Endothelial cell of umbilical vein (primary cell): ENCODE data around the gene UPF2.

Experiments used
- CTCF ChIP-seq, 2 donors: IDR thresholded peaks; 1 replicate in 1 of 2; 2 replicates in 1 of 2; pipeline ENCODE4 v1.5.1; 2011; ENCODE audit warnings: low read length in 2 of 2, mild to moderate bottlenecking in 2 of 2, moderate library complexity in 2 of 2, control low read depth in 1 of 2, inconsistent platforms in 1 of 2, low read depth in 1 of 2; ENCODE audit not compliant: insufficient read depth in 1 of 2; ENCODE audit errors: extremely low read depth in 1 of 2
- JUN ChIP-seq: IDR thresholded peaks from 2 replicates; pipeline ENCODE4 v1.6.1; 2011; ENCODE audit warnings: borderline replicate concordance, low read depth; ENCODE audit not compliant: insufficient read length, insufficient read depth
- POLR2A ChIP-seq: IDR thresholded peaks from 2 replicates; pipeline ENCODE4 v1.6.1; 2012; ENCODE audit warnings: low read depth, mild to moderate bottlenecking, control low read depth, low read length

- TF ChIP-seq POLR2A, result no peak
- no peak for TF ChIP-seq CTCF (IDR thresholded peaks at IDR 0.05; ENCODE audit: extremely low read depth in 1 of 2, insufficient read depth in 1 of 2, low read depth in 1 of 2, low read length in 2 of 2)
- TF ChIP-seq JUN, result no peak
Observed at GRCh38 chr10:11876324-11876723, 166.3 kb downstream of the UPF2 start.
